GDM1 (cell line): ENCODE results near the gene PARP16.

Source experiments
- DNase-seq: peaks from one replicate; lab custom pipeline; 2025; lab: John Stamatoyannopoulos, UW

Gene PARP16, protein sequence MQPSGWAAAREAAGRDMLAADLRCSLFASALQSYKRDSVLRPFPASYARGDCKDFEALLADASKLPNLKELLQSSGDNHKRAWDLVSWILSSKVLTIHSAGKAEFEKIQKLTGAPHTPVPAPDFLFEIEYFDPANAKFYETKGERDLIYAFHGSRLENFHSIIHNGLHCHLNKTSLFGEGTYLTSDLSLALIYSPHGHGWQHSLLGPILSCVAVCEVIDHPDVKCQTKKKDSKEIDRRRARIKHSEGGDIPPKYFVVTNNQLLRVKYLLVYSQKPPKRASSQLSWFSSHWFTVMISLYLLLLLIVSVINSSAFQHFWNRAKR

DNA sequence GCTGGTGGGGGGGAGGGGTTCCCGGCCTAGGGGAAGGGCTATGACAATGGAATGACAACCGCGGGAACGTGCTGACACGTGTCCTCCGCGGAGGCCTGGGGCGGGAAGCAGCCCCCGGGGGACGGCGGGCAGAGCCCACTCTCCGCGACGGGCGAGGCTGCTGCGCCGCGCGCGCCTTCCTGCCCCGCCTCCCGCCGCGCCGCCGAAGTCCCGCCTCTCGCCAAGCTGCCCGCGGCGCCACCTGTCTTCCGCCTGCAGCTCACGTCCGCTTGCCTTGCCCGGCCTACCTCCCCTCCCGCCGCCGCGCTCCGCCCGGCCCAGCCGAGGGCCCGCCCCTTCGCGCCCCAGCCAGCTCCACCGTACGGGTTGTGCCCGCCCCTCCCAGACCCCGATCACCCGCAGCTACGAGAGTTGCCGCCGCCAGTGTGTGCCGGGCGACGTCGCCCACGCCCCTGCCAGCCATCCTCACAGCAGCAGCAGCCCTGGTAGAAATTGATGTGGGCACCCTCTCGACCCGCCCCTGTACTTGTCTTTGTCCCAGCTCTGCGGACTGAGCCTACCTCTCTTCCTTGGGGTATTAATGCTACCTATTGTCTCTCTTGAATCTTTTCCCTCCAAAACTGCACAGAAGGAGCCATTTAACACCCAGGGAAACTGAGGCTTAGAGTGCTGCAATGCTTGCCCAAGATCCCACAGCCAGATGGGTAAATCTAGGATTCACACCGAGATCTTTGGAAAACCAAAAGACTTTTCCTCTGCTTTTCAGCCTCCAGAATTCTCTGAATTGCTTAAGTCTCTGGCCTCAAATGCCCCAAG, at the start of gene PARP16:
TSS of gene PARP16 (minus strand) at position 180 of the 816 bp plus-strand sequence. CDS start 457 bp downstream, outside the sequence.
- DNase-seq, result peak; percentile 92

DNA sequence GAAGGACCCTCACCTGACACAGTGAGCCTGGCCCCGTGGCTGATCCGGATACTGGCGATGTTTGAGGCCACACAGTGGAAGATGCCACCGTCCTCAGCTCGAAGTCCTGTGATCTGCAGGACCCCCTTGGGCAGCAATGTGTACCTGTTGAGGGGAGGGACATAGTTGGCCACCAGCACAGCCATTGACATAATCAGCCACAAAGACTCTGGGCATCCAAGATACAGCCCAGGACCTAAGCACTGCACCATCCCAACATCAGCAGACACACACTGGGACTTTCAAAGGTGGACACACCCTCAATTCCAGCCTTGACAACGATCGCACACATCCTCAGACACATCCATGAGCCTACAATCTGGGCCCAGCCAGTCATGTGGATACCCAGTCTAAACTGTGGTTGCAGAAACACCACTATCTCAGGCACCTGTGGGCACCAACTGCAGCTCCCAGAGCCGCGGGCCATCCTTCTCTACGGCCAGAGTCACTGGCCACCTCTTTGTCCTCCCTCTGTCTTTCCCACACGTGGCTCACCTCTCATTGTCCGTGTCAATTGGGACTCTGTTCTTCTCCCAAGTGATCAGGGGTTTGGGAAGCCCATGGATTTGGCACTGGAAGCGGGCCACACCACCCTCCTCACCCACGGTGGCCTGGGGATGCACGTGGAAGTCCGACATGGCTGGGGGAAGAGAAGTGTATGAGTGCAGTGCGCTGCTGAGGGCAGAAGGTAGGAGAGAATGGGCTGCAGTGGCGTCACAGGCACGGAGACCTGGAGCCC, 48.8 kb upstream of the PARP16 start:
- DNase-seq, result no peak

DNA sequence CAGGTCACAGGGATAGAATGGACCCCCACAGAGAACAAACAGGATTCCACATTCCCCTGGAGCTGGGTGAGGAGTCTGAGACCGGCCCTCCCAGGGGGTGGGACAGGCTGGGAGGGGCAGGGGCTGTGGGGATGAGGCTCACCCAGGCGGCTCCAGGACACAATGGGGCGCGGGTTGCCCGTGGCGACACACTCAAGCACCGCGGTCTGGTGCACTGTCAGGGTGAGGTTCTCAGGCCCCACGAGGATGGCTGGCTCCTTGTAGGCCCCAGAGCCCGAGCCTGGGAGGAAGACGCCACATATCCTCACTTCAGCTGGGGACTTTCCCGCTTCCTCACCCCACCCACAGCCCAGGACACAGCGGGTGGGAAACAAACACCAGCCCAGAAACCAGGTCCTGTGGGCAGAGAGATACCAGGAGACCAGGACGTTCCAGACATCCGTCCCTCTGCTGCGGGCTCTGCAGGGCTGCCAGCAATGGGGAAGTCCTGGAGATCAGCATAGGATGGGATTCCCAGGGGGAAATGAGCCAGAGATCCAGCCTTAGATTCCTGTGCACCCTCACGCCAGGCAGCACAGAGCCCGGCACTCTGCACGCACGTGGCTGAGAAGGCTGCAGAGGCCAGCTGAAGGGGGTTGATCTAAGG, 48.0 kb upstream of the PARP16 start:
- DNase-seq, result no peak

DNA sequence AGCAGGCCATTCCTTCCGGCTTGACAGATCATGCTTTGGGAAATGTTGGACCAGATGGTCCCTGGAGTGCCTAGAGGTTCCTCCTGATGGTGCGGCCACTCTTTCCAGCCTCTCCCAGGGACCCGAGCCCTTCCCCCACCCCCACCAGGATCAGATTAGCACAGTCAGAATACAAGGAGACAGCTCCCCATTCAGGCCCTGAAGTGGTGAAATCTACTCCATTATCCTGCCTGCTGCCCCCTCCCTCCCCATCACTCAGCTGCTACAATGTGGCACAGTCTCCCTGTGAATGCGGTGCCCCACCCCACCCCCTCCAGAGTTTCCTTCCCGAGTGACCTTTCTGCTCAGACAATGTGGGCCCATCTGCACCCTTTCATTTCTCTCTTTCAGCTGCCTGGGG, 47.2 kb upstream of the PARP16 start:
- no peak for DNase-seq

DNA sequence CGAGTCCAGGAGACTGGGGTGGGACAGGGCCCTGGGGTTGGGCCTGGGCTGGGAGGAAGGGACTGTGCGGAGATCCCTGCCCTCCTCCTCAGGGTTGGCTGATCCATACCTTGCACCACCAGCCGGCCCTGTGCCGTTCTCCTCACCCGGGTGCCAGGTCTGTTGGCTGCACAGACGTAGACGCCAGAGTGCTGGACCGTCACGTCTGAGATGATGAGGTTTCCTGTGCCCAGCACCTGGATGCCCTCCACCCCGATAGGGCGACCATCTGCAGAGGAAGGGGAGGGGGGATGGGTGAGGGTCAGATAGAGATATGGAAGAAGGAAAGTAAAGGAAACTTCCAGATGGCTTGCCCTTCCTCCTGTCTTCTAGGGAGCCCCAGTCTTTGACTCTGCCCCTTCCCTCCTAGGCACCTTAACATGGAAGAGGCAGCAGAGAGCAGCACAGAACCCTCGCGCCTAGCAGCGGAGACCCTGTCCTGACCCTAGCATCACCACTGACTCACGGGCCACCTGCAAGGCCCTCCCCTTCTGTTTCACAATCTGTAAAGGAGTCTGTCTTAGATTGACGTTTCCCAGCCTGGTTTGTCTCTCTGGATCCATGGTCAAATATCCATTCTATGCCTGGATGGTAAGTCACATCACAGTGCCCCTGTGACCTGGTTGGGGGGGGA, 46.6 kb upstream of the PARP16 start:
- DNase-seq, result no peak

DNA sequence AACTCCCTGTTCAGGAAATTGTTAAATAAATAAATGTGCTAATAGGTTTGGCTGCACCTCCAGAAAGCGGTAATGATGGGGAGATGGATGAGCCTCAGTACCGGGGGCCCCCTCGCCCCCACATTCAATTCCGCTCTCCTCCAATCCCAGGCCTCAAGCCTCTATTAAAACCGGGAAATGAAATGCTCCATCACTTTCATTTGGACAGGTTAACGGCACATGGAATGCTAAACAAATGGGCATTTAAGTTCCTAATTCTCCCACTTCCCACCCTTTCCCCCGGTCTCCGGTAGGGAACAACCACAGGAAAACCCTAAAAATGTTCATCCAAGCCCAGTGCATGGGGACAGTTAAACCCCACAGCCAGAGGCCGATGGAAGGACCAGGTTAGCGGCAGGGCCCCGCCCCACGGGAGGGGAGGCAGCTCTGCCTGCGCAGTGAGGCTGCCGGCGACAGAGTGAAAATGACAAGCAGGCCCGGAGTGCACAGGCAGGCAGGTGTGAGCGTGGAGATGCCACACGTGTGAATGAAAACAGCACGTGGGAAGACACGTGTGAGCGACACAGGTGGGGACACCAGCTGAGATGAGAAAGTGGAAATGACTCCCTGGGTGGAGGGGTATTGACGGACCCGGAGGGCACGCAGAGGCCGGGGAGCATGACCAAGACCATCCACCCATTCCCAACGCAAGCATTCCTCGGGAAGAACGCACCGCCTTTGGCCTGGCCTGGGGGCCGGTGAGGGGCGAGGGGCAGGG, 45.9 kb upstream of the PARP16 start:
- no peak for DNase-seq

DNA sequence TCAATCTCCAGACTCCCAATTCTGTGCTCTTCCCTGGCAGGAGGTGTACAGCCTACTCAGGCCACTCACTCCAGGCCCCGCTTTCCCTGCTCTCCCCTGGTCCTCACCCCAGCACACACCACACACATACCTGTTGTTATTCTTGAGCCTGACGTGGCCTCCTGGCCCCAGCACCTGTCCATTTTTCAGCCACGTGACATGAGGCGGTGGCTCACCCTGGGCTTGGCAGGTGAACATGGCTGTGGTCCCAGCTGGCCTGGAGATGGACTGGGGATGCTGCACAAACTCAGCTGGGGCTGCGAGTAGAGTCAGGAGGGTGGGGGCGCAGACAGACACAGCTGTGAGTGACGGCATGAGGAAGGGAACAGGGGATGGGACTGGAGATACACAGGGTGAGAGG, 45.1 kb upstream of the PARP16 start:
- no peak for DNase-seq

DNA sequence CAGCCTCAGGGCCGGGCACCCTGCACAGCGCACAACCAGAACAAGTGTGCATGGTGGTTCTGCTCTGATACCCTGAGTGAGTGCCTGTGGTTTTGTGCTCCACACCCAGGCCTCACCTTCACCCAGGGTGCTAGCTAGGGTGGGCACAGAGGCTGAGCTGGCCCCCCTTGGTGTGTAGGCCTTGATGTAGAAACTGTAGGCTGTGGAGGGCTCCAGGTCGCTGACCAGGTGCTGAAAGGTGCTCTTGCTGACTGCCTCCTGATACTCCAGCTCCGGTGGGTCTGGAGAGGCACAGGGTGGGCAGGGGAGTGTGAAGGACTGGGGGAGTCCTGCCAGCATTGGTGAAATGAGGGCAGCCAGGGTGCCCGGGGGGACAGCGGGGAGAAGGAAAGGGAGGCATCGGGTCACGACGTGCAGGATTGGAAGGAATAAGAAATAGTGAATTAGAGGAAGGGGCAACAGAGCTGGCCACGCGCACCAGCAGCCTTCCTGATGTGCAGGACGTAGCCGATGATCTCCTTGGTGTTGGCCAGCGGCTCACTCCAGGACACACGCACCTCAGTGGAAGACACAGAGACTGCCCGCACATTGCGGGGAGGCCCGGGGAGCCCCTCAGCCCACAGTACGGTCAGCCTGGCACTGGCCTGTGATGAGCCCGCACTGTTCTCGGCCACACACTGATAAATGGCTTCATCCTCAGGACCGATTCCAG, 44.4 kb upstream of the PARP16 start:
- DNase-seq, result no peak

DNA sequence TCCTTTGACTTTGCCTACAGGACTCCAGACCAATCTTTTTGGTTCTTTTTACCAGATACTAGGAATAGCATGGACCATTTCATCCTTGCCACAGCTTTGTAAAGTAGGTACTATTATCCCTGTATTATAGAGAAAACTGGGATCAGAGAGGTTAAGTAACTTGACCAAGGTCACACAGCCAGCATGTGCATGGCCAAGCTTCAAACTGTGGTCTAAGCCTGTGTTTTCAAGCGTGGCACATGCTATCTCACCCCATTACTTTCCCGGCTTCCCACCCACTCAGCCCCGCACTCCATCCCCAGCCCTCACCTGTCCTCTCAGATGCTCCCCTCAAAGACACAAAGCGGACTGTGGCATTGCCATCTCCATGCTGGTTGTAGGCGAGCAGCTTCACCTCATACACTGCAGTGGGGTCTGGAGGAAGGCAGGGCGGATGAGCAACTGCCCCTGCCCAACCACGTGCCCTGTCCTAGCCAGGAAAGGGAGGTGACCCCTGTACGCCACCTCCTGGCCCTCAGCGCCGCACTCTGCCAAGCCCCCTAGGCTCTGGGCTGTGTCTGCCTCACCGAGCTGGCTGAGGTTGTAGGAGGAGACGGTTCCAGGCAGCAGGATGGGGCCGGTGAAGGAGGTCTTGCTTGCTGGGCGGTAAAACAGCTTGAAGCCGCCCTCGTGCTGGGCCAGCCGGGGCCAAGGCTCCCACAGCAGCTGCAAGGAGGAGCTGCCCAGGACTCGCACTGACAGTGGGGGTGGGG, 43.5 kb upstream of the PARP16 start:
- no peak for DNase-seq

DNA sequence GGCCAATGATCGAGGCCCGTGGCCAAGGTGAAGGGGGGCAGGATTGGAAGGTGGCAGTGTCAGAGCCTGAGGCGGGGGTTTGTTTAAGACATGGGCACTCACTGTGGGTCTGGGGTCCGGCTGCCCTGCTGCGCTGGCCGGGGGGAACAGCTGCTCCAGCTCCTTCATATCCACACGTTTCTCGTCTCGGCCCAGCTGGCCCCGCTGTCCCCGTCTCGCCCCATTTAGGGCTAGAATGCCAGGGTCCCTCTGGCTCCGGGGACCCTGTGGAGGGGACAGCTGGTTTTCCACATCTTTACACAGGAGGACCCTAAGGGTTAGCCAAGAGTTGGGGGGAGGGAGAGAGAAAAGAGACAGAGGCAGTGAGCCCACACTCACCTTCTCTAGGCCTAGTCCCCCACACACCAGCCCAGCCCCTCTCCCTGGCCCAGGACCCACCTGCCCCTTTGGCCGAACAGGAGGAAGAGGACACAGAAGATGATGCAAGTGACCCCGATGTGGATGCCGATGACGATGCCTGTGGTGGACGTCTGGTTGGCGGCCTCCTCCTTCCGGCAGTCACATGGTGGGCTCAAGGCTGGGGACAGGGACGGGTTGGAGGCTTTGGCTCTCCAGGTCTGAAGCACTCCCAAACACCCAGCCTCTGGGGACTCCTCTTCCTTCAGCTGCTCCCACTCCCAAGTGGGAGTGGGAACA, 42.8 kb upstream of the PARP16 start:
- no peak for DNase-seq

DNA sequence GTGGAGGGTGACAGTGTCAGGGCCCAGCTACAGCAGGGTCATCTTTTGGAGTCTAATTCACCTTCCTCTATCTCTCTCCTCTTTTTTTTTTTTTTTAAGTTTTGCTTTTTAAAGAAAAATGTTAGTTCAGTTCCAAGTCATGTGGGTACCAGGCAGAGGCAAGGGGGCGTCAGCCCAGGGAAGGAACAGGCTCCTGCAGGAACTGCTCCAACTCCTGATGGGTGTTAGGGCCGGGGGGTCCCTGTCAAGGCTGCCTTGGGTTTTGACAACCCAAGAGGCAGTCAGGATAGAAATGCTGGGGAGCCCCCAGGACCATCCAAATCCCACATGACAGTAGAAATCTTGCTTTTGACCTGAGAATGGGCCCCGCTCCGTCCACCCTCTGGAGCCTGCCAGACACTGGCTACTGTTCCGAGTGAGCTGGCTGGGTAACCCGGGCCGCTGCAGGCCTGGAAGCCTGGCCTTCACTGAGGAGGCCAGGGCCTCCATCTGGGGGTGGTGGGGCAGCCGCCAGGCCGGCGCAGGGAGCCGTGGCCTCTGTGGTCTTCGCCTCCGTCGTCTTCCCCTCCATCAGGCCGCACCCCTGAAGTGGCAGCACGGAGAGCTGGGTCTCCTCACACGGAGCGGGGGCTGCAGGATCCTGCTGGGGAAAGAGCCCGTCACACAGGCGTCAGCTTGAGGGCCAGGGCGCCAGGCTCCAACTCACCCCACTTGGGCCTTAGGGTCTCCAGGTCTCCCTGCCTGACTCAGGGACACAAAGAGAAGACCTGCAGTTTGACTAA, 42.0 kb upstream of the PARP16 start:
- no peak for DNase-seq

DNA sequence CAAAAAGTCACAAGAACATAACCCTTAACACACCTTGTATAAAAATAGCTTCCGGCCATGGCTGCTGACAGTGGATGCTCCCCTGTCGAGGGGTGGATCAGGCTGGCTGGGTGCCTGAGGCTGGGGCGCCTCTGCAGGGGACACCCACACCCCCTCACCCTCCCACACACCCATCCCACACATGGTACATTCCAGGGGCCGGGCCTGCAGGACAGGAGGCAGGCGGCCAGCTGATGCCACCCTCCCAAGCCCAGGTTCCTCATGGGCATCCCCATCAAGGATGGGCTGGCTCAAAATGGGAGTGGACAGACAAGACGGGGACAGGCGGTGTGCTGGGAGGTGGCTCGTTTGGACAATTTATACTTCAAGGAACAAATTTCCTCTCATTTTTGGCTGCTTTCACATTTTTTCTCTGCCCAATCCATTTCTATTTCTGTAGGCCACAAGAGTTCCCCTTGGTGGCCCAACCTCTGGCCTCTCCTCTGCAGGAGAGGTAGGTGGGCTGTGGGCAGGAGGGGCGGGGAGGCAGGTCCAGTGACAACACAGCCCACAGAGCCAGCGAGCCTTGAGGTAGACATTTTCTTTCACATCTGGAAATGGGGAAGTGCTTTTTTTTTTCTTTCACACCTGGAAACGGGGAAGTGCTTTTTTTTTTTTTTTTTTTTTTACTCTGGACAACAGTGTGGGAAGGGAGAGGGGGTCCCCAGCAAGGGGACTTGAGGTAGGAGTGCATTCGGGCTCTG, 41.1 kb upstream of the PARP16 start:
- no peak for DNase-seq

DNA sequence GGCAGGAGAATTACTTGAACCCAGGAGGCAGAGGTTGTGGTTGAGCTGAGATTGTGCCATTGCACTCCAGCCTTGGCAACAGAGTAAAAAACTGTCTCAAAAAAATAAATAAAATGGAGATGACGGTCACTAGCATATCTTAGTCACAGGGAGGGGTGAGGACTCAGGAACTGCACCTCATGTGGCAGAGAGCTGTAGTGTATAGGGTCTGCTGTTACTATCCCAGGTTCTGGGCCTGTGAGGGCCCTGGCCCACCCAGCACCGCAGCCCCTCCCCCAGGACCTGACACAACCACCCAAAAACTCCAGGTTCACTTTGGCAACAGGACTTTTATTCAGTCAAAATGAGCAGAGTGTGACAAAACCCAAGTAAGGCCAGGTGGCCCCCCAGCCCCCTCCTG, 40.1 kb upstream of the PARP16 start:
- no peak for DNase-seq

DNA sequence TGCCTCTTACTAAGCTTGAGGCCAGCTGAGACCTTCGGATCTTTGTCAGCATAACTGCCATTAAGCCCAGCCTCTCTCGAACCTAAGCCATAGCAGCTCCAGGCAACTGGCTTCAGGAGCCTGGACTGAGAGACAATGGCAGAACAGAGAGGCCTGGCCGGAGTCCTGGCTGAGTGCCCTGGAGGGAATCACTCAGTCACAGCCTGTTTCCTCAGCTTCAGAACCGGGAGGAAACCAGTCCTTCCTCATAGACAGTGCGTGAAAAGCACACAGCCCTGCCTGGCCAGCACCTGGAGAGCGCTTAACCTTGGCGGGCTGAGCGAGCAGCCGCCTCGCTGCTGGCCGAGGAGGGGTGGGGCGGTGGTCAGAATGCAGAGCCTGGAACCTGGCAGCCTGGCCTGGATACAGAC, 39.4 kb upstream of the PARP16 start:
- no peak for DNase-seq

DNA sequence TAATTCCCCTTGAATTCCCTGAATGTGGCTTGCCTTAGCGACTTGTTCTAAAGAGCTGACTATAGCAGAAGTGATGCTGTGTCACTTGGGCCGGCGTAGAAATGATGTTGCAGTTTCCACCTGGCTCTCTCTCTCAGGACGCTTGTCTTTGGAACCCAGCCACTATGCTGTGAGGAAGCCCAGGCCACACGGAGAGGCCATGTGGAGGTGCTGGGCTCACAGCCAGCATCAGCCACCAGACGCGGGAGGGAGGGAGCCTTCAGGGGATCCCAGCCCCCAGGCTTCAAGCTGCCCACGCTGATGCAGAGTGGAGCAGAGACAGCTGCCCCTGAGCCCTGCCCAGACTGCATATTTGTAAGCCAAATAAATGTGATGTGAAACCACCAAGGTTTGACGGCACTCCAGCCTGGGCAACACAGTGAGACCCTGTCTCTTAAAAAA, 36.4 kb upstream of the PARP16 start:
- DNase-seq, result no peak

DNA sequence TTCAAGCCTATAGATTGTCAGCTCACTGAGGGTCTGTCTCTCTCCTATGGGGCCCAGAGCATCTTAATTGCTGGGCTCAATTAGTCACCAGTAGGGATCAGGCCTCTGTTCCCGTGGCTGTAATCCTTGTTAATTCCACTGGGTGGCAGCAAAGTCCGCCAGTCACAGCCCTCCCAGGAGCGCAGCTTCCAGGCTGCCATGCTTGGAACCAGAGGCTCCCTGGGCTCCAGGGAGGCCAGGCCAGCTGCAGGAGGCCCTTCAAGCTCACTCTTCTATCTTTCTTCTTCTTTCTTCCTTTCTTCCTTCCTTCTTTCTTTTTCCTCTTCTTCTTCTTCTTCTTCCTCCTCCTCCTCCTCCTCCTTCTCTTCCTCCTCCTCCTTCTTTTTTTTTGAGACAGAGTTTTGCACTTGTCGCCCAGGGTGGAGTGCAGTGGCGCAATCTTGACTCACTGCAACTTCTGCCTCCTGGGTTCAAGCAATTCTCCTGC, 32.2 kb upstream of the PARP16 start:
- peak; percentile 62 for DNase-seq

DNA sequence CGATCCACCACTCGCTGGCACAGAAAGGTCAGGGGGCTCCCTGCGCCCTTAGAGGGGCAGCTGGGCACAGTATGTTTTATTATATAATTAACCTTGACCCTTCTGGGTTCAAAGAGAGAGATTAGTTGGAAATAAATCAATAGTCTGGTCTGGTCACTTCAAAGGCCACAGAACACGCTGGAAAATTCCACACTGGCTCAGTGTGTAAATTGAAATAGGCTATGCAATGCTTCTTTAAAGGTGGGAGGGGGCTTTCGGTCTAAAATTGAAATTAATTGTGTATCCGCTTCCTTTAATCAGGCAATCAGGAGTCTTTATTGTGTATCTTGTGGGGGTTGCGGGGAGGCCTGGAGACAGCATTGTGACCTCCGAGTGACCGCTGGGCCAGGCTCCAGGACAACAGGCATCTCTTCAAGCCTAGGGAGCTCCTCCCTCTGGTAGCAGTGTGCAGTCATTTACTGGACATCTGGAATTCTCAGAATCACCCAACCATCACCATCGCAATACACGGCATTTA, 25.8 kb upstream of the PARP16 start:
- DNase-seq, result no peak
